Osteocyte (in vitro differentiated cells): ENCODE data around the gene CYB5RL. TPM values are rescaled to one million over a fixed set of nuclear protein-coding genes. Genes with fewer than 3 reads are reported as not detected.
A peak's percentile ranks its signal among the peaks of the same experiment; 100 is the strongest.

Experiments used
- DNase-seq: peaks from one replicate; pipeline ENCODE4 v3.0.0; 2021; ENCODE audit warnings: mixed read lengths; ENCODE audit not compliant: unreplicated experiment; ENCODE audit errors: extremely low spot score
- H3K27ac Mint-ChIP-seq: one replicate; pipeline ENCODE4 v1.8.0; 2021; ENCODE audit warnings: mild to moderate bottlenecking, mixed read lengths; ENCODE audit not compliant: unreplicated experiment
- H3K27me3 Mint-ChIP-seq: one replicate; pipeline ENCODE4 v1.8.0; 2021; ENCODE audit warnings: mixed read lengths; ENCODE audit not compliant: unreplicated experiment
- H3K36me3 Mint-ChIP-seq: one replicate; pipeline ENCODE4 v1.8.0; 2021; ENCODE audit warnings: mixed read lengths; ENCODE audit not compliant: unreplicated experiment
- H3K4me1 Mint-ChIP-seq: one replicate; pipeline ENCODE4 v1.8.0; 2021; ENCODE audit warnings: mixed read lengths; ENCODE audit not compliant: unreplicated experiment
- H3K4me3 Mint-ChIP-seq: one replicate; pipeline ENCODE4 v1.8.0; 2021; ENCODE audit warnings: mild to moderate bottlenecking, moderate library complexity, mixed read lengths; ENCODE audit not compliant: unreplicated experiment
- H3K9me3 Mint-ChIP-seq: one replicate; pipeline ENCODE4 v1.8.0; 2021; ENCODE audit warnings: mixed read lengths; ENCODE audit not compliant: unreplicated experiment
- total RNA-seq: library from RNA; stranded (reverse); gene quantifications from 2 replicates; pipeline ENCODE4 v1.2.1, GENCODE V29; 2021
- TF ChIP-seq, protein P1 (sequence below): fragments of 200-600 bp; sonication (generic); IDR thresholded peaks from 2 replicates; pipeline ENCODE4 v1.5.0; 2021; ENCODE audit warnings: antibody characterized with exemption, mild to moderate bottlenecking, moderate library complexity

CYB5RL gene
- total RNA-seq, 1 donor from 2014 or later = 10.7 TPM

DNA sequence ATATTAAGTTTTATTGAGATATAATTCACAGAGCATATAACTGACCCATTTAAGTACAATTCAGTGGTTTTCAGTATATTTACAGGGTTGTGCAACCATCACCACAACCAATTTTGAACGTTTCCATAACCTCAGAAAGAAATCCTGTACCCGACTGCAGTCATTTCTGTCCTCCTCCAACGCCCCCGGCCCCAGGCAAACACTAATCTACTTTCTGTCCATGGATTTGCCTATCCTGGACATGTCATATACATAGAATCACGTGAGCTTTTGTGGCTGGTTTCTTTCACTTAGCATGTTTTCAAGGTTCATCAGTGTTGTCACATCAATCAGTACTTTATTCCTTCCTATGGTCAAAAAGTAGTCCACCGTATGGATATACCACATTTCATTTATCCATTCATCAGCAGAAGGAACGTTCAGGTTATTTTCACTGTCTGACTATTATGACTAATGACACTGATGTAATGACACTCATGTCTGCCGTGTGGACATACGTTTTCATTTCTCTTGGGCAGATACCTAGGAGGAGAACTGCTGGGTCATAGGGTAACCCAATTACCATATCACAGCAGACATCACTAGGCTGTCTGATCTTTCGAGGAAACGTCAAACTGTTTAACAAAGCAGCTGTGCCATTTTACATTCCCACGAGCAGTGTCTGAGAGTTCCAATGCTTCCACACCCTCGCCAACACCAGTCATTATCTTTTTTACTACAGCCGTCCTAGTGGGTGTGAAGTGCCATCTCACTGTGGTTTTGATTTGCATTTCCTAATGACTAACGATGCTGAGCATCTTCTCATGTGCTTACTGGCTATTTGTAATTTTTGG lies 30.9 kb upstream of the CYB5RL start:
- Mint-ChIP-seq H3K27ac (no peak overlapping the region), H3K4me3 (no peak overlapping the region), H3K27me3 (no peaks in the 10 kb centered on the region), H3K4me1 (peaks cover 35% of the 10 kb centered on the region), H3K9me3 (no peaks in the 10 kb centered on the region), H3K36me3 (peaks cover 4% of the 10 kb centered on the region)
- no peak for DNase-seq
- TF ChIP-seq, protein P1, sequence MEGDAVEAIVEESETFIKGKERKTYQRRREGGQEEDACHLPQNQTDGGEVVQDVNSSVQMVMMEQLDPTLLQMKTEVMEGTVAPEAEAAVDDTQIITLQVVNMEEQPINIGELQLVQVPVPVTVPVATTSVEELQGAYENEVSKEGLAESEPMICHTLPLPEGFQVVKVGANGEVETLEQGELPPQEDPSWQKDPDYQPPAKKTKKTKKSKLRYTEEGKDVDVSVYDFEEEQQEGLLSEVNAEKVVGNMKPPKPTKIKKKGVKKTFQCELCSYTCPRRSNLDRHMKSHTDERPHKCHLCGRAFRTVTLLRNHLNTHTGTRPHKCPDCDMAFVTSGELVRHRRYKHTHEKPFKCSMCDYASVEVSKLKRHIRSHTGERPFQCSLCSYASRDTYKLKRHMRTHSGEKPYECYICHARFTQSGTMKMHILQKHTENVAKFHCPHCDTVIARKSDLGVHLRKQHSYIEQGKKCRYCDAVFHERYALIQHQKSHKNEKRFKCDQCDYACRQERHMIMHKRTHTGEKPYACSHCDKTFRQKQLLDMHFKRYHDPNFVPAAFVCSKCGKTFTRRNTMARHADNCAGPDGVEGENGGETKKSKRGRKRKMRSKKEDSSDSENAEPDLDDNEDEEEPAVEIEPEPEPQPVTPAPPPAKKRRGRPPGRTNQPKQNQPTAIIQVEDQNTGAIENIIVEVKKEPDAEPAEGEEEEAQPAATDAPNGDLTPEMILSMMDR = no peak

- no peak overlapping the region for H3K4me3 Mint-ChIP-seq
- no peaks in the 10 kb centered on the region for H3K9me3 Mint-ChIP-seq
- TF ChIP-seq, protein P1 = no peak
- peak overlapping the region; percentile 23 for H3K27ac Mint-ChIP-seq
- no peak for DNase-seq
- H3K4me1 Mint-ChIP-seq = peaks cover 40% of the 10 kb centered on the region
- H3K36me3 Mint-ChIP-seq = peaks cover 6% of the 10 kb centered on the region
- H3K27me3 Mint-ChIP-seq = no peaks in the 10 kb centered on the region
Observed at GRCh38 chr1:54229281-54229891, 29.6 kb upstream of the CYB5RL start.

DNA sequence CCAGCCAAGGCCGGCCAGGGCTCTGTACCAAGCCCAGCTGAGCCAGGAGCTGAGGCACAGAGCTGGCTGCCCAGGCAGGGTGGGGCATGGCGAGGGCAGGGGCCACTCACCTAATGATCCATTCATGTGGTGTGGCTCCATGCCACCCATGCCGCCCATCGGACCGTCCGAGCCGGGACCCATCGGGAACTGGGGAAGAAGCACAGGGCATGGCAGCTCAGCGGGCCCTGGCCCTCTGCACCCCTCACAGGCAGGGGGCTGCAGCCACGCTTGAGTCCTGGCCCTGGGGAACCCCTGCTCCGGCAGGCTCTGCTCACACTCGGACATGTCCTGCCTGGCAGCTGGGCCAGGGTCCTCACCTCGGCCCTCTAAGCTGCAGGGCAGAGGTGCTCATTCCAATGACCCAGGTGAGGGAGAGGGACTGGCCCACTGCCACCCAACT lies 28.8 kb upstream of the CYB5RL start:
- TF ChIP-seq, protein P1 = no peak
- Mint-ChIP-seq H3K36me3 (peaks cover 6% of the 10 kb centered on the region), H3K27ac (peak overlapping the region; percentile 77), H3K9me3 (no peaks in the 10 kb centered on the region), H3K27me3 (no peaks in the 10 kb centered on the region), H3K4me3 (no peak overlapping the region), H3K4me1 (peaks cover 40% of the 10 kb centered on the region)
- DNase-seq = no peak

GRCh38 chr1:54227891-54228310 lies 28.1 kb upstream of the CYB5RL start:
- H3K27ac Mint-ChIP-seq = peak overlapping the region; percentile 77
- DNase-seq = no peak
- TF ChIP-seq, protein P1 = peak; percentile 26
- no peaks in the 10 kb centered on the region for H3K9me3 Mint-ChIP-seq
- H3K27me3 Mint-ChIP-seq = no peaks in the 10 kb centered on the region
- peaks cover 40% of the 10 kb centered on the region for H3K4me1 Mint-ChIP-seq
- no peak overlapping the region for H3K4me3 Mint-ChIP-seq
- H3K36me3 Mint-ChIP-seq = peaks cover 6% of the 10 kb centered on the region

DNA sequence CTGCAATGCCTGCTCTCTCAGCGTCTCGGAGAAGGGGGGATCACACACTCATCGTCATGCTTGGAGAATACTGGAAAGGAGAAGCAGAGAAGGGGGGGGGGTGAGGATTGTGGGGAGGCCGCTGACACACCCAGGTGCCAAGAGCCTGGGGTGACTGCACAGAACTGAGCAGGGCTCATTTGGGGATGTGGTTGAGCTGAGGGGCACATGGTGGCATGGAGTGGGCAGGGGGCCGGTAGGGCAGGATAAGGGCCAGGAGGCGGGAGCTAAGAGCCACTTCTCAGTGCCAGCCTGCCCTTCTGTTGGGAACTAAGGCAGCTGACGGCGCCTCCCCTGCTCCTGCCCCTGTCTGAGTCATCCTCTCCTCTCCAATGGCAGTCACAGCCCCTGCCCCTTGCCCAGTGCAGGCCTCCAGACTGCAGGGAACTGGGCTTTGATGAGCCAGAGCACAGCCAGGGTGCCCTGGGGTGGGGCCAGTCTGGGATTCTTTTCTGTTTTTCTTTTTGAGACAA lies 27.3 kb upstream of the CYB5RL start:
- no peak for DNase-seq
- Mint-ChIP-seq H3K4me3 (no peak overlapping the region), H3K4me1 (peaks cover 40% of the 10 kb centered on the region), H3K27me3 (no peaks in the 10 kb centered on the region), H3K9me3 (no peaks in the 10 kb centered on the region), H3K36me3 (peaks cover 6% of the 10 kb centered on the region), H3K27ac (peak overlapping the region; percentile 77)
- TF ChIP-seq, protein P1 = no peak
